Bronchial epithelial cell (primary cell): ENCODE data around the gene PRPF31. TPM values are rescaled to one million over a fixed set of nuclear protein-coding genes. Genes with fewer than 3 reads are reported as not detected.

Source experiments
- DNase-seq: peaks from one replicate; pipeline ENCODE4 v3.0.0-alpha.2; 2010; ENCODE audit warnings: low read depth
- FAIRE-seq: peaks from 2 replicates; lab custom pipeline; 2011; peaks lifted over from hg19 to GRCh38; lab: Jason Lieb, UNC
- H3K27me3 ChIP-seq: 2 replicates; pipeline ENCODE4 v1.5.1; 2011; ENCODE audit warnings: low read length; ENCODE audit not compliant: control insufficient read depth, insufficient read depth
- H3K36me3 ChIP-seq: 2 replicates; pipeline ENCODE4 v1.5.1; 2011; ENCODE audit warnings: low read length; ENCODE audit not compliant: control insufficient read depth, insufficient read depth
- H3K4me3 ChIP-seq: 2 replicates; pipeline ENCODE4 v1.5.1; 2011; ENCODE audit warnings: mild to moderate bottlenecking, low read depth, low read length, control low read depth
- CTCF ChIP-seq: IDR thresholded peaks from 2 replicates; pipeline ENCODE4 v1.5.1; 2011; ENCODE audit warnings: mild to moderate bottlenecking, moderate library complexity, low read length, control low read depth, inconsistent platforms; ENCODE audit not compliant: insufficient read depth, severe bottlenecking
- total RNA-seq: library from RNA; depleted of rRNA; stranded (reverse); fragments of >200 nt; gene quantifications from 2 replicates; pipeline ENCODE4 v1.2.1, GENCODE V29; 2014

PRPF31 gene
- total RNA-seq, 1 donor from 2014 or later = 47.1 TPM

DNA sequence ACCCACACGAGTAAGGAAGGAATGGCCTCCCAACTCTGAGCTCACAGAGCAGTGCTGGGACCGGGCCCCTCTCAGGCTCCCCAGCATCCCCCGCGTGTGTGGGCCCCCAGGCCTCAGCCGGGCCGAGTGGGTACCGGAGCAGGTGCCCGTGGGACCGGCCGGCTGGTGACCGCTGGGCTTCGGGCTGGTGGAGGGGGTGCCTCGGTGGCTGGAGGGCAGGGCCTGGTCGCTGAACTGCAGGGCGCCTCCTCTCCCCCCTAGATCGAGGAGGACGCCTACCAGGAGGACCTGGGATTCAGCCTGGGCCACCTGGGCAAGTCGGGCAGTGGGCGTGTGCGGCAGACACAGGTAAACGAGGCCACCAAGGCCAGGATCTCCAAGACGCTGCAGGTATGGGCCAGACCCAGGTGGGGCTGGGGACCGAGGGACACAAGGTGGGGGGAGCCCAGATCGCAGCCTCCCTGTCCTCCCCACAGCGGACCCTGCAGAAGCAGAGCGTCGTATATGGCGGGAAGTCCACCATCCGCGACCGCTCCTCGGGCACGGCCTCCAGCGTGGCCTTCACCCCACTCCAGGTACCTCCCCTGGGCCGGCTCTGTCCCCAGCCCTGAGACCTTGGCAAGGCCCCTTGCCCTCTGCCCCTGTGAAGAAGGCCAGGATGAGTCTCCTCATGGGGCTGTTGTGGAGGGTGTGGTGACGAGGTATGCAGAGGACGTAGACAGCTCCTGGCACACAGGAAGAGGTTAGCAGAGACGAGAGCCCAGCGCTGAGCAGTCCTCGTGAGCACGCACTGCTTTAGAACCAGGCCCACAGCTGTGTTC, 13.5 kb downstream of the PRPF31 start:
- Histone ChIP-seq H3K36me3 (peaks cover 18% of the 10 kb centered on the region), H3K27me3 (no peaks in the 10 kb centered on the region), H3K4me3 (no peak overlapping the region)
- DNase-seq (no peak), FAIRE-seq (no peak)
- TF ChIP-seq CTCF = no peak

- Histone ChIP-seq H3K27me3 (no peaks in the 10 kb centered on the region), H3K4me3 (no peak overlapping the region), H3K36me3 (peaks cover 15% of the 10 kb centered on the region)
- TF ChIP-seq CTCF = no peak
- no peak for FAIRE-seq
- no peak for DNase-seq
Measured at GRCh38 chr19:54129617-54129996, 14.1 kb downstream of the PRPF31 start.

DNA sequence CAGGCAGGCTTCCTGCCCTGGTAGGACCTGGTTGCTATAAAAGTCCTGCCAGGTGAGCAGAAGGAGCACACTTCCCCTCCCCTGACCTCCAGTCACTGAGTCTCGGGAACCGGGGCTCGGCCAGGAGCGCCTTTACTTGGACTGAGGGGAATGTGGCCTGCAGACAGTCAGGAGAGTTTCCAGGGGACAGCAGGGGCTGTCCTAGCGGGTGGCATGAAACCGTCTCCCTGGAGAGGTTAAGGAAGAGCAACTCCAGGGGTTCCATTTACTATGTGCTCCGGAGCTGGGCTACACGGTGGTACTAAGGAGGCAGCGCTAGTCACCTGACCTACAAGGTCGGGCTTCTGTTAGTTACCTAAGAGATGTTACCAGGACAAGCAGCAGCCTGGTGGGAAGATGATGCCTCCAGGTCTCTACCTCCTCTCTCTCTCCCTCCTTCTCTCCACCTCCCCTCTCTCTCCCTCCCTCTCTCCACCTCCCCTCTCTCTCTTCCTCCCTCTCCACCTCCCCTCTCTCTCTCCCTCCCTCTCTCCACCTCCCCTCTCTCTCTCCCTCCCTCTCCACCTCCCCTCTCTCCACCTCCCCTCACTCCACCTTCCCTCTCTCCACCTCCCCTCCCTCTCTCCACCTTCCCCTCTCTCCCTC, 17.9 kb downstream of the PRPF31 start:
- DNase-seq (peak; percentile 32), FAIRE-seq (no peak)
- H3K4me3 ChIP-seq = no peak overlapping the region
- H3K36me3 ChIP-seq = peaks cover 4% of the 10 kb centered on the region
- H3K27me3 ChIP-seq = no peaks in the 10 kb centered on the region
- no peak for TF ChIP-seq CTCF

GRCh38 chr19:54133957-54134590, 18.5 kb downstream of the PRPF31 start:
- no peak overlapping the region for H3K4me3 ChIP-seq
- DNase-seq = no peak
- FAIRE-seq = peak; percentile 13
- no peak for TF ChIP-seq CTCF
- H3K36me3 ChIP-seq = peaks cover 4% of the 10 kb centered on the region
- H3K27me3 ChIP-seq = no peaks in the 10 kb centered on the region

DNA sequence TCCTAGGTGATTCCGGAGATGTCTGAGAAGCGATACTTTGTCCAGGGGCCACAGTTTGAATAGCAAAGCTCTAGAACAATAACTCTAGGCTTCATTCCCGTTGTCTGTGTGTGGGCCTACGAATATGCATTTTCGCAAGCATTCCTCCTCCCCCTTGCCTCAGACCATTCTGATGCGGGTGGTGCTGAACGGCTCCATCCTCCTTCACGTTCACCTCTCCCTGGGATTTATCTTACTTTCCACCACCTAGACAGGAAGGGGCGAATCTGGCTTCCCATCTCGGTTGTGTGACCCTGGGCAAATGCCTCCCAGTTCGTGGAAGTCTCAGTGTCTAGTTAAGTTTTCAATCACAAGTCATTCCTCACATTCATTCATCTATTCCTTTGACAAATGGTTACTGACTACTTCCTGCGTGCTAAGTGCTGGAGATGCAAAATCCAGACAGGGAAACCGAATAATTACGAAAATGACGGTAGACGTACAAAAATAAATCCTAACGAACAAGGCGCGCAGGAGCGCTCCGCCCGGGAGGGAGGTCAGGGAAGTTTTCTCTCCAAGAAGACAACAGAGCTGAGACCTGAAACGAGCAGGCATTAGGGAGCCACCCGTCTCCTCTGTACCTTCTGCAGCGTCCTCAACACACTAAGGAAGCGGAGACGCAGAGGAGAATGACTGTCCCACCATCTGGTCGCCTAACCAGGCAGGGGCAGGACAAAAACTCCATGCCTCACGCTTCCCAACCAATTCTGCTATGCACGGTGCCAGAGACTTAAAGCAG, 20.7 kb downstream of the PRPF31 start:
- H3K27me3 ChIP-seq = no peaks in the 10 kb centered on the region
- peak overlapping the region; percentile 47 for H3K4me3 ChIP-seq
- peak; percentile 29 for DNase-seq
- TF ChIP-seq CTCF = no peak
- FAIRE-seq = no peak
- peaks cover 5% of the 10 kb centered on the region for H3K36me3 ChIP-seq
